ENCODE data around the gene ABCG2.
"Not testable (repeated sequence)": the region's sequence is repeated elsewhere in the genome, so short reads cannot be mapped to it uniquely, and the experiment has no call there.

Gene ABCG2

DNA sequence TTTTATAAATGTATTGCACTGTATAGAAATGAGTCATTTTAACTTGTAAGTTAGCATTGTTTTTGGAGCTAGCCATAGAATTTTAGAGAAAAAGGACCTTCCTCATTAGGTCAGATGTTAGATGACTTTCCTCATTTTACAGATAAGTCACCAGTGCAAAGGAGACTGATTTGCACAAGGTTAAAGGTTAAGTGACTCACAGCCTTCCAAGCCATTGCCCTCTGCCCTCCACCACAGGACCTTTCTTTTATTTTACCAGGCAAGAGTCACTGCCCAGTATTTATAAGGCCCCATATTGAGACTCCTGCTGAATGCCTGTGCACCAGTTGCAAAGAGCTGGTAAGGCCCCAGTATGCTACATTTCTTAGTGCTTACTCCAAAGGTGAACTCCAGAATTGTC lies 4.2 kb upstream of the ABCG2 start:
- no peak for FAIRE-seq

DNA sequence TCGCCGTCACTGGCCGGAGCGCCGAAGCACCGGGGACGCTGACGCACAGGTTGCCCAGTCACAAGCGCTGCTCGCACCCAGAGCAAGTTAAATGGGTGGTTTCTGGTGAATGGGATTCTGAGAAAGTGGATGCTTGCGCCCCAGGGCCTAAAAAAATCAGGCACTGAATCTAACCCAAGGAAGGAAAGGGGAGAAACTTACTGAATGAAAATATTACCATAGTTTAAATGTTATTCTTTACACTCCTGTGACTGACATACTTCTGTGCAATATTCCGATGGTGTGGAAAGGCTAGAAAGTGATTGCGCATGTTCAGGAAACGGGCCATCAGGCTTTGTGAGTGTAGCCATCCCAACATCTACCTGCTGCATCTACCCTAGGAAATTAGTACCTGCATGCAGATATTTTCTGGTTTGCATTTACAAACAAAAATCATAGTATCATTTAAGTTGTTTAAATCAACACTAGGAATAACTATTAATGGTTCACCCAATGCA lies 838 bp upstream of the ABCG2 start:
- DNase-seq (ENCODE audit: insufficient read length) (no peak), FAIRE-seq (no peak)
- TF ChIP-seq TAF1 (IDR thresholded peaks at IDR 0.05; ENCODE audit: borderline replicate concordance, low read depth, low read length) (no peak), POLR2AphosphoS5 (IDR thresholded peaks at IDR 0.05; ENCODE audit: low read depth, low read length) (no peak), POLR2A (IDR thresholded peaks at IDR 0.05; ENCODE audit: low read depth, low read length) (no peak)

More for the DNA sequence above, 4.2 kb upstream of the ABCG2 start:
- TF ChIP-seq POLR2AphosphoS5 (IDR thresholded peaks at IDR 0.05; ENCODE audit: low read depth, low read length) (no peak), POLR2A (IDR thresholded peaks at IDR 0.05; ENCODE audit: low read depth, low read length) (no peak), TAF1 (IDR thresholded peaks at IDR 0.05; ENCODE audit: borderline replicate concordance, low read depth, low read length) (no peak)
- DNase-seq (ENCODE audit: insufficient read length), result no peak

DNA sequence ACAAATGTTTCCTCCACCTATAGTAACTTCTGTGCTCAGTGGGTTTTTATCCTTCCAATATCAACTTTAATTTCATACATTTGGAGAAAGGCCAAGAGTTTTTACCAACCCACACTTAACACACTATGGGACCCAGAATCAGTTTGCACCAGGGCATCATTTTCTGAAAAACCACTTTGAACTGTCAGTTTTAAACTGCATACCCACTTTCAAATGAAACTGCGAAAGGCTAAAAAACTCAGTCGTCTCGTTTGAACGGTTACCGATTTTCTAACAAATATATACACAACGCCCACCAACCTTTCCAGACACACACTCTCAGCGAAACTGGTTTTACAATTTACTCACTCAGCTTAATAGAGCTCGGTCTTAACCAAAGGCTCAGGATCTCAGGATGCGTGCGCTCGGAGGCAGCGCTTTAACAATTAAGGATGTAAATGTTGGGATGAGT lies 376 bp downstream of the ABCG2 start:
- no peak for FAIRE-seq
- DNase-seq (ENCODE audit: insufficient read length), result no peak
- no peak for TF ChIP-seq POLR2A (IDR thresholded peaks at IDR 0.05; ENCODE audit: low read depth, low read length)
- no peak for TF ChIP-seq POLR2AphosphoS5 (IDR thresholded peaks at IDR 0.05; ENCODE audit: low read depth, low read length)
- no peak for TF ChIP-seq TAF1 (IDR thresholded peaks at IDR 0.05; ENCODE audit: borderline replicate concordance, low read depth, low read length)

DNA sequence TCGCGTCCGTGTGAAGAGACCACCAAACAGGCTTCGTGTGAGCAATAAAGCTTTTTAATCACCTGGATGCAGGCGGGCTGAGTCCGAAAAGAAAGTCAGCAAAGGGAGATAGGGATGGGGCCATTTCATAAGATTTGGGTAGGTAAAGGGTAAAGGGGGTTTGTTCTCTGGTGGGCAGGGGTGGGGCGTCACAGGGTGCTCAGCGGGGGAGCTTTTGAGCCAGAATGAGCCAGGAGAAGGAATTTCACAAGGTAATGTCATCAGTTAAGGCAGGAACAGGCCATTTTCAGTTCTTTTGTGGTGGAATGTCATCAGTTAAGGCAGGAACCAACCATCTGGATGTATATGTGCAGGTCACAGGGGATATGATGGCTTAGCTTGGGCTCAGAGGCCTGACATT lies 6.1 kb downstream of the ABCG2 start:
- not testable (repeated sequence) for DNase-seq (ENCODE audit: insufficient read length); FAIRE-seq

DNA sequence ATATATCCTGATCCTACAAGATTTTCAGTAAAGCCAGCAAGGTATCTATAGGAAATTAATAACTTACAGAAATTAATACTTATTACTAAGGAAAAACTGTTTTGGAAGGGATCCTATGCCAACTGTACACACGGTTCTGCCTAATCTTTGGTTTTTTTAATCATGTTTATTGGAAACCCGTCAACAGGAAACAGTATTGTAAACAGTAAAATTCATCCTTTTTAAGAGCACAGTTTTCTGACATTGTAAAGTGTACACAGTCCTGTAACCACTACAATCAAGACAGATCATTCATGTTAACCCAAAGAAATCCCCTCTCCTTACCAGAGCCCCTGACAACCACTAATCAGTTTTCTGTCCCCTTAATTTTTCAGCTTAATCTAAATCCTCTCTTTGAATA lies 9.9 kb downstream of the ABCG2 start:
- TF ChIP-seq POLR2AphosphoS5 (IDR thresholded peaks at IDR 0.05; ENCODE audit: low read depth, low read length) (no peak), TAF1 (IDR thresholded peaks at IDR 0.05; ENCODE audit: borderline replicate concordance, low read depth, low read length) (no peak), POLR2A (IDR thresholded peaks at IDR 0.05; ENCODE audit: low read depth, low read length) (no peak)

DNA sequence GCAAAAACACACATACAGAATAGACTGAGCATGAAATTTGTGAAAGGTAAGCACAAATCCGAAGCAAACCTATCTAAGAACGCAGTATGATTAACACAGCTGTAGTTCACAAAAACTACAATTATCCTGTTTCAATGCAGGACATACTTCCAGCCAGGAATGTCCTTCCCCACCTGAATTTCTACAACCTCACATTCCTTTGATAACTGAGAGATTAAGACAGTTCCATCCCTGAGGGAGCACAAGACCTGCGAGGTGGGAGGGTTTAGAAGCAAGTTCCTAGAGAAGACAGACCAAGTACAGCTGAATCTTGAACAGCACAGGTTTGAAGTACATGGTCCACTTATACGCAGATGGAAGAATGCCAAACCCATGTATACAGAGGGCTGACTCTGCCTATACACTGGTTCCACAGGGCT lies 10.6 kb downstream of the ABCG2 start:
- FAIRE-seq, result no peak
- no peak for DNase-seq (ENCODE audit: insufficient read length)

More for the DNA sequence above, 9.9 kb downstream of the ABCG2 start:
- FAIRE-seq (no peak), DNase-seq (ENCODE audit: insufficient read length) (no peak)

DNA sequence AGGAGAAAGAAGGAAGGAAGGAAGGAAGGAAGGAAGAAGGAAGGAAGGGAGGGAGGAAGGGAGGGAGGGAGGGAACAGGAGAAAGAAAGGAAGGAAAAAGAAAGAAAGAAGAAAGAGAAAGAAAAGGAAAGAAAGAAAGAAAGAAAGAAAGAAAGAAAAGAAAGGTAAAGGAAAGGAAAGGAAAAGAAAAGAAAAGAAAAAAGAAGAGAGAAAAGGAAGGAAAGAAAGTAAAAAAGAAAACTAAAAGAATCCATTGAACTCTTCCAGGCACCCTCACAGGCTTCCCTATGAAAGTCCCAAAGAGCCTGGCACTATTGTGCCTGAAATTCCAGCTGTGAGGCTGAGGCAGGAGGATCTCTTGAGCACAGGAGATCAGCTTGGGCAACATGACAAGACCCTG lies 11.5 kb downstream of the ABCG2 start:
- FAIRE-seq, result no peak
- DNase-seq (ENCODE audit: insufficient read length), result no peak
- TF ChIP-seq POLR2A (IDR thresholded peaks at IDR 0.05; ENCODE audit: low read depth, low read length), result no peak
- no peak for TF ChIP-seq TAF1 (IDR thresholded peaks at IDR 0.05; ENCODE audit: borderline replicate concordance, low read depth, low read length)
- no peak for TF ChIP-seq POLR2AphosphoS5 (IDR thresholded peaks at IDR 0.05; ENCODE audit: low read depth, low read length)

More for the DNA sequence above, 10.6 kb downstream of the ABCG2 start:
- TF ChIP-seq POLR2AphosphoS5 (IDR thresholded peaks at IDR 0.05; ENCODE audit: low read depth, low read length), result no peak
- no peak for TF ChIP-seq POLR2A (IDR thresholded peaks at IDR 0.05; ENCODE audit: low read depth, low read length)
- no peak for TF ChIP-seq TAF1 (IDR thresholded peaks at IDR 0.05; ENCODE audit: borderline replicate concordance, low read depth, low read length)

DNA sequence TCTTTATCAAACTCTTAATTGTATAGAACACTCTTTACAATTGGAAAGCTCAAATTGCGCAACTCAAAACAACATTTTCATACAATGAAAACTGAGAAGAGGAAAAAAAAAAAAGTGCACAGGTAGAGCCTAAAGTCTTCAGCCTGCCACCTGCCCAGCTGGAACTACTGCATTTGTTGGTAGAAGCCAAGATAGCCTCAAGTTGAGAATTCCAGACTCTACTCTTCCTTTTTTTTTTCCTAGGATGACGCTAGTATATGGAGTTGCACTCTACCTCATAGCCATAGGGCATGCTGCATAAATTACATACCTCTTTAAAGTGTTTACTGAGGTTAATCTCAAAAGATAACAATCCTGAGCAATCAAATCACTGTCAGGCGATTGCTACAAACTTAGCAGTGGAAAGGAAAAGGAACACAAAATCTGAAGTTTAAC lies 13.6 kb downstream of the ABCG2 start:
- DNase-seq (ENCODE audit: insufficient read length) (no peak), FAIRE-seq (no peak)
- TF ChIP-seq TAF1 (IDR thresholded peaks at IDR 0.05; ENCODE audit: borderline replicate concordance, low read depth, low read length) (no peak), POLR2AphosphoS5 (IDR thresholded peaks at IDR 0.05; ENCODE audit: low read depth, low read length) (no peak), POLR2A (IDR thresholded peaks at IDR 0.05; ENCODE audit: low read depth, low read length) (no peak)

DNA sequence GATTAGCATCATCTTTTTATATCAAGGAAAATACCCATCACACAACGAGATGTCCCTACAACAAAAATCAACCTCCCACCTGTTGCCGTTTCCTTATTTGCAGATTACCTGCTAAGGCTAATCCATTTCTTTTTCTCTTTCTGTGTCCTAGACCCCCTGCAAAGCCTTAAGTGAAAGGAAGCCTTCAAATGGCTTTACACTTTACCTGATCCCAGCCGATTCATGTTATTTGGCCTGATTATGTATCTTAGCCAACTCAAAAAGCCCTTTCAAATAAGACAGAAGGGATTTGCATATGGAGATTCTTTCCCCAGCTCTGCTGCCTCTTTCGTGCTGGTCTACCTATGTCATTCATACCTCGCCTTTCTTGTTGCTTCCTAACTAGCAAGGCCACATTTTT lies 14.4 kb downstream of the ABCG2 start:
- DNase-seq (ENCODE audit: insufficient read length) (no peak), FAIRE-seq (no peak)
- TF ChIP-seq TAF1 (IDR thresholded peaks at IDR 0.05; ENCODE audit: borderline replicate concordance, low read depth, low read length) (no peak), POLR2A (IDR thresholded peaks at IDR 0.05; ENCODE audit: low read depth, low read length) (no peak), POLR2AphosphoS5 (IDR thresholded peaks at IDR 0.05; ENCODE audit: low read depth, low read length) (no peak)

DNA sequence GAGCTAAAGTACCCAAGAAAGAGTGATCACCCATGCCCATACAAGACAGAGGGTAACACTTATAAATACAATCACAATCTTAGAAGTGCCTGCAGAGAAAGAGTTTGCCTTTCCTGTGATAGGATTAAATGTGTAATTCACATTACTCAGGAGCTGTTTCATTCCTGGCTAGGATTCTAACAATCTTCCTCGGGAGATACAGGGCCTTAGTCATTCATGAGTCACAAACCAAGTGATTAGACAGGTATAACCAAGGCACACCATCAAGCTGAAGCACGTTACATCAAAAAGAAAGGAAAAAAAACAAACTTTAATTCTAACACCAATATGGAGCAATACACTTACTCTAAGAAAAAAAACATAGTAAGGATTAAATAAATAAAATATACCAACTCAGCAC lies 14.9 kb downstream of the ABCG2 start:
- TF ChIP-seq POLR2AphosphoS5 (IDR thresholded peaks at IDR 0.05; ENCODE audit: low read depth, low read length) (no peak), TAF1 (IDR thresholded peaks at IDR 0.05; ENCODE audit: borderline replicate concordance, low read depth, low read length) (no peak), POLR2A (IDR thresholded peaks at IDR 0.05; ENCODE audit: low read depth, low read length) (no peak)
- DNase-seq (ENCODE audit: insufficient read length), result no peak
- no peak for FAIRE-seq

DNA sequence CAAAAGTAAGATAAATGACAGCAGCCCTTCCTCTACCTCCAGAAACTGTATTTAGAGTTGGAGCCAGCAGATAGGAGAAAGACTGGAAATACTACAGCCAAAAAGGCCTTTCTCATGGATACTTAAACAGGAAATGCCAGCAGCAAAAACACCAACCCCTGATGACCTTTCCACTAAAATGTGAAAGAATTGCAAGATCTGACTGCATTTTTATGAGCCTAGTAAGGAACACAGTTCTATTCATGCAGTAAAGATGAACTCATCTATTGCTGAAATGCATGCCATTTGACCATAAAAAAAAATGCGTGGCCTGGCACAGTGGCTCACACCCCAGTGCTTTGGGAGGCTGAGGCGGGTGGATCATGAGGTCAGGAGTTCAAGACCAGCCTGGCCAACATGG lies 19.9 kb downstream of the ABCG2 start:
- DNase-seq (ENCODE audit: insufficient read length) (no peak), FAIRE-seq (no peak)
- TF ChIP-seq TAF1 (IDR thresholded peaks at IDR 0.05; ENCODE audit: borderline replicate concordance, low read depth, low read length) (no peak), POLR2A (IDR thresholded peaks at IDR 0.05; ENCODE audit: low read depth, low read length) (no peak), POLR2AphosphoS5 (IDR thresholded peaks at IDR 0.05; ENCODE audit: low read depth, low read length) (no peak)

DNA sequence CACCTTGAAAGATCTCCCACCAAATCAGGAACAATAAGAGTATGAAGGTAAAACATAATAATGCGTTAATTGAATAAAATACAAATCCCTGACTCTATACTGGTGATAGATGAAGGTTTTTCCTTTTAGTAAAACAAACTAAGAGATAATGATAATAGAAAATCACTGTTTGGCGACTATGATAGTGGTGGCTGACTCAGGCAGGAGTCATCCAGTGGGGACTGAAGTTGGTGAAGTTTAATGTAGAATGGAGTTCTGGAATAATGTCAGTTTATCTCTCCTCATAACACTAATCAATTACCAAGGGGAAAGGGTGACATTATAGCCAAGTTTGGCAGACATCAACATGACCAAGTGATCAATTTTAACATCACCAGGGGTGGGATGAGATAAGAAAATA lies 21.3 kb downstream of the ABCG2 start:
- FAIRE-seq (no peak), DNase-seq (ENCODE audit: insufficient read length) (no peak)
- no peak for TF ChIP-seq TAF1 (IDR thresholded peaks at IDR 0.05; ENCODE audit: borderline replicate concordance, low read depth, low read length)

DNA sequence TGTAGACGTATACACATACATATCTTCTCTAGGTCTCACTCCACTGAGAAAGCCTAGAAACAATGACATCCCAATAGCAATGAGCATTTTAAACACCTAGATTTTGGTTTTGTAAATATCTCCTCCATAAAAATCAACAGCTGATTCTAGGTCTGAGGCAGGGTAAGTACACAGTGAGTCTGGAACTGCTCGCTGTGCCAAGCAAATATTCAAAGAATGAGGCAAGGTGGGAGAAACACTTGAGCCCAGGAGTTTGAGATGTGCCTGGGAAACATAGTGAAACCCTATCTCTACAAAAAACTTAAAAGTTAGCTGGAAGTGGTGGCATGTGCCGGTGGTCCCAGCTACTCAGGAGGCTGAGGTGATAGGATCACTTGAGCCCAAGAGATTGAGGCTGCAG lies 22.2 kb downstream of the ABCG2 start:
- no peak for TF ChIP-seq TAF1 (IDR thresholded peaks at IDR 0.05; ENCODE audit: borderline replicate concordance, low read depth, low read length)
- FAIRE-seq (no peak), DNase-seq (ENCODE audit: insufficient read length) (no peak)
